ENCODE data around the gene EEF1AKMT1. TPM values are rescaled to one million over a fixed set of nuclear protein-coding genes. Genes with fewer than 3 reads are reported as not detected.
A peak's percentile ranks its signal among the peaks of the same experiment; 100 is the strongest.

The EEF1AKMT1 gene
- total and polyA plus RNA-seq, 2 experiments from 2014 or later = 3.2 to 7.6 TPM

DNA sequence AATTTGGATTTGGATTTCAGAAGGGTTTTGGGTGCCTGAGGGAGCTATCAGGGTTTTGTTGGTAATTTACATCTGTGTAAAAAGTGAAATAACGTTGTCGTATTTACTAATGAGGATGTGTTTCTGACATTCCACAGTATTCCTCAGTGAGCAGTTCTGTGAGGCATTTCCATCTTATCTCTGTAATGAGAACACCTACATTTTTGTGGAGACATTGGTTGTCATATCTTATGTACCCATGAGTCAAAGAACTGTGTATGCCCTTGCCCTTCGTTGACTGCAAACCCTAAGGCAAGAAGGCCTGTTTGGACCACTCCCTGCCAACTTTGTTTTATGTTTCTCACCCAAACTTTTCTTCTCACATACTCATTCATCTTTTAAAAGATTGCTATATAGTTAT lies 84.5 kb downstream of the EEF1AKMT1 start (continued):
- TF ChIP-seq, protein P1, sequence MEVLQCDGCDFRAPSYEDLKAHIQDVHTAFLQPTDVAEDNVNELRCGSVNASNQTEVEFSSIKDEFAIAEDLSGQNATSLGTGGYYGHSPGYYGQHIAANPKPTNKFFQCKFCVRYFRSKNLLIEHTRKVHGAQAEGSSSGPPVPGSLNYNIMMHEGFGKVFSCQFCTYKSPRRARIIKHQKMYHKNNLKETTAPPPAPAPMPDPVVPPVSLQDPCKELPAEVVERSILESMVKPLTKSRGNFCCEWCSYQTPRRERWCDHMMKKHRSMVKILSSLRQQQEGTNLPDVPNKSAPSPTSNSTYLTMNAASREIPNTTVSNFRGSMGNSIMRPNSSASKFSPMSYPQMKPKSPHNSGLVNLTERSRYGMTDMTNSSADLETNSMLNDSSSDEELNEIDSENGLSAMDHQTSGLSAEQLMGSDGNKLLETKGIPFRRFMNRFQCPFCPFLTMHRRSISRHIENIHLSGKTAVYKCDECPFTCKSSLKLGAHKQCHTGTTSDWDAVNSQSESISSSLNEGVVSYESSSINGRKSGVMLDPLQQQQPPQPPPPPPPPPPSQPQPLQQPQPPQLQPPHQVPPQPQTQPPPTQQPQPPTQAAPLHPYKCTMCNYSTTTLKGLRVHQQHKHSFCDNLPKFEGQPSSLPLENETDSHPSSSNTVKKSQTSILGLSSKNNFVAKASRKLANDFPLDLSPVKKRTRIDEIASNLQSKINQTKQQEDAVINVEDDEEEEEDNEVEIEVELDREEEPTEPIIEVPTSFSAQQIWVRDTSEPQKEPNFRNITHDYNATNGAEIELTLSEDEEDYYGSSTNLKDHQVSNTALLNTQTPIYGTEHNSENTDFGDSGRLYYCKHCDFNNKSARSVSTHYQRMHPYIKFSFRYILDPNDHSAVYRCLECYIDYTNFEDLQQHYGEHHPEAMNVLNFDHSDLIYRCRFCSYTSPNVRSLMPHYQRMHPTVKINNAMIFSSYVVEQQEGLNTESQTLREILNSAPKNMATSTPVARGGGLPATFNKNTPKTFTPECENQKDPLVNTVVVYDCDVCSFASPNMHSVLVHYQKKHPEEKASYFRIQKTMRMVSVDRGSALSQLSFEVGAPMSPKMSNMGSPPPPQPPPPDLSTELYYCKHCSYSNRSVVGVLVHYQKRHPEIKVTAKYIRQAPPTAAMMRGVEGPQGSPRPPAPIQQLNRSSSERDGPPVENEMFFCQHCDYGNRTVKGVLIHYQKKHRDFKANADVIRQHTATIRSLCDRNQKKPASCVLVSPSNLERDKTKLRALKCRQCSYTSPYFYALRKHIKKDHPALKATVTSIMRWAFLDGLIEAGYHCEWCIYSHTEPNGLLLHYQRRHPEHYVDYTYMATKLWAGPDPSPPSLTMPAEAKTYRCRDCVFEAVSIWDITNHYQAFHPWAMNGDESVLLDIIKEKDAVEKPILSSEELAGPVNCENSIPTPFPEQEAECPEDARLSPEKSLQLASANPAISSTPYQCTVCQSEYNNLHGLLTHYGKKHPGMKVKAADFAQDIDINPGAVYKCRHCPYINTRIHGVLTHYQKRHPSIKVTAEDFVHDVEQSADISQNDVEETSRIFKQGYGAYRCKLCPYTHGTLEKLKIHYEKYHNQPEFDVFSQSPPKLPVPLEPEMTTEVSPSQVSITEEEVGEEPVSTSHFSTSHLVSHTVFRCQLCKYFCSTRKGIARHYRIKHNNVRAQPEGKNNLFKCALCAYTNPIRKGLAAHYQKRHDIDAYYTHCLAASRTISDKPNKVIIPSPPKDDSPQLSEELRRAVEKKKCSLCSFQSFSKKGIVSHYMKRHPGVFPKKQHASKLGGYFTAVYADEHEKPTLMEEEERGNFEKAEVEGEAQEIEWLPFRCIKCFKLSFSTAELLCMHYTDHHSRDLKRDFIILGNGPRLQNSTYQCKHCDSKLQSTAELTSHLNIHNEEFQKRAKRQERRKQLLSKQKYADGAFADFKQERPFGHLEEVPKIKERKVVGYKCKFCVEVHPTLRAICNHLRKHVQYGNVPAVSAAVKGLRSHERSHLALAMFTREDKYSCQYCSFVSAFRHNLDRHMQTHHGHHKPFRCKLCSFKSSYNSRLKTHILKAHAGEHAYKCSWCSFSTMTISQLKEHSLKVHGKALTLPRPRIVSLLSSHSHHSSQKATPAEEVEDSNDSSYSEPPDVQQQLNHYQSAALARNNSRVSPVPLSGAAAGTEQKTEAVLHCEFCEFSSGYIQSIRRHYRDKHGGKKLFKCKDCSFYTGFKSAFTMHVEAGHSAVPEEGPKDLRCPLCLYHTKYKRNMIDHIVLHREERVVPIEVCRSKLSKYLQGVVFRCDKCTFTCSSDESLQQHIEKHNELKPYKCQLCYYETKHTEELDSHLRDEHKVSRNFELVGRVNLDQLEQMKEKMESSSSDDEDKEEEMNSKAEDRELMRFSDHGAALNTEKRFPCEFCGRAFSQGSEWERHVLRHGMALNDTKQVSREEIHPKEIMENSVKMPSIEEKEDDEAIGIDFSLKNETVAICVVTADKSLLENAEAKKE (CRISPR knock-in tag; IDR thresholded peaks at IDR 0.05) = no peak
- TF ChIP-seq, protein P2, sequence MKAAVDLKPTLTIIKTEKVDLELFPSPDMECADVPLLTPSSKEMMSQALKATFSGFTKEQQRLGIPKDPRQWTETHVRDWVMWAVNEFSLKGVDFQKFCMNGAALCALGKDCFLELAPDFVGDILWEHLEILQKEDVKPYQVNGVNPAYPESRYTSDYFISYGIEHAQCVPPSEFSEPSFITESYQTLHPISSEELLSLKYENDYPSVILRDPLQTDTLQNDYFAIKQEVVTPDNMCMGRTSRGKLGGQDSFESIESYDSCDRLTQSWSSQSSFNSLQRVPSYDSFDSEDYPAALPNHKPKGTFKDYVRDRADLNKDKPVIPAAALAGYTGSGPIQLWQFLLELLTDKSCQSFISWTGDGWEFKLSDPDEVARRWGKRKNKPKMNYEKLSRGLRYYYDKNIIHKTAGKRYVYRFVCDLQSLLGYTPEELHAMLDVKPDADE (IDR thresholded peaks at IDR 0.05) = no peak
- TF ChIP-seq EZH2phosphoT487 (IDR thresholded peaks at IDR 0.05; ENCODE audit: unreplicated experiment) = no peak
- TF ChIP-seq CREB1 (CRISPR knock-in tag; IDR thresholded peaks at IDR 0.05; ENCODE audit: low read depth) = no peak
- TF ChIP-seq NANOG (IDR thresholded peaks at IDR 0.05; ENCODE audit: borderline replicate concordance) = no peak
- no peak for TF ChIP-seq ZNF114 (CRISPR knock-in tag; IDR thresholded peaks at IDR 0.05)

DNA sequence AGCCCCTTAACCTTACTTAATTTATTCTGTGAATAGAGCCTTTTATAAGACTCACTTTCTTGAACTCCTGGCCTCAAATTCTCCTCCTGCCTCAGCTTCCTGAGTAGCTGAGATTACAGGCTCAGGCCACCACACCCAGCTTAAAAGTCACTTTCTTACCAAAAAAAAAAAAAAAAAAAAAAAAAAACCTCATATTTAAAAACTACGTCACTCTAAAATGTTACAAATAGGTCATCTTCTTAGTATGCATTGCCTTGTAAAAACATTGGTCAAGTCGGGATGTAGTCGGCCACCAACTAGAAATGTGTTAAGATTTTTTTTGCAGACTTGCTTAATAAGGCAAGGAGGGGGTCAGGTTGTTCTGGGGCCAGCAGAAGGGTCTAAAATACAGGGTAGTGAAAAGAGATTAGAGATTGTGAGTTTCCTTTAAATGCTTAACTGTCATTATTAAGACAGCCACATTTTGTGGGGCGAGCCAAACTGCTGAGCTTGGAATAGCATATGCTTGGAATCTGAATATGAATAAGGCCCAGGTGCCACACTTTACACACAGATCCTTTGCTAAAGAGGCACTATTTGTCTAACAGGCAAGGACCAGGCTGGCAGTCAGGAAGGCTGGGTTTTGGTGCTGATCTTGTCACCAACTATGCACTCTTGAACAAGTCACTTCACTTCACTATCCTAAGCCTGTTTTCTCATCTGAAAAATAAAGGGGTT lies 86.7 kb downstream of the EEF1AKMT1 start:
- Histone ChIP-seq H3K27me3 (ENCODE audit: insufficient read depth) (no peaks in the 10 kb centered on the region), H3K9me2 (ENCODE audit: insufficient read depth) (no peaks in the 10 kb centered on the region), H3K4me3 (no peak overlapping the region), H3K36me3 (ENCODE audit: insufficient read depth) (no peaks in the 10 kb centered on the region), H3F3A (replicated peaks; ENCODE audit: low read depth) (no peaks in the 10 kb centered on the region), H2AFZ (no peak overlapping the region), H3K27ac (ENCODE audit: low read depth) (no peak overlapping the region), H3K4me1 (ENCODE audit: insufficient read depth) (peaks cover 46% of the 10 kb centered on the region), H3K79me2 (replicated peaks; ENCODE audit: insufficient read depth) (no peaks in the 10 kb centered on the region), H3K4me2 (peak overlapping the region; percentile 62), H4K20me1 (replicated peaks; ENCODE audit: insufficient read depth) (no peaks in the 10 kb centered on the region)
- Mint-ChIP-seq H3K36me3 (ENCODE audit: low read depth) (no peaks in the 10 kb centered on the region), H3K4me1 (peaks cover 51% of the 10 kb centered on the region), H3K9me3 (no peaks in the 10 kb centered on the region), H3K27me3 (ENCODE audit: insufficient read depth, low read depth, poor library complexity) (no peaks in the 10 kb centered on the region), H3K27ac (peak overlapping the region; percentile 28; the same call in 1 of the 2 replicates), H3K4me3 (no peak overlapping the region)
- TF ChIP-seq, protein P3, sequence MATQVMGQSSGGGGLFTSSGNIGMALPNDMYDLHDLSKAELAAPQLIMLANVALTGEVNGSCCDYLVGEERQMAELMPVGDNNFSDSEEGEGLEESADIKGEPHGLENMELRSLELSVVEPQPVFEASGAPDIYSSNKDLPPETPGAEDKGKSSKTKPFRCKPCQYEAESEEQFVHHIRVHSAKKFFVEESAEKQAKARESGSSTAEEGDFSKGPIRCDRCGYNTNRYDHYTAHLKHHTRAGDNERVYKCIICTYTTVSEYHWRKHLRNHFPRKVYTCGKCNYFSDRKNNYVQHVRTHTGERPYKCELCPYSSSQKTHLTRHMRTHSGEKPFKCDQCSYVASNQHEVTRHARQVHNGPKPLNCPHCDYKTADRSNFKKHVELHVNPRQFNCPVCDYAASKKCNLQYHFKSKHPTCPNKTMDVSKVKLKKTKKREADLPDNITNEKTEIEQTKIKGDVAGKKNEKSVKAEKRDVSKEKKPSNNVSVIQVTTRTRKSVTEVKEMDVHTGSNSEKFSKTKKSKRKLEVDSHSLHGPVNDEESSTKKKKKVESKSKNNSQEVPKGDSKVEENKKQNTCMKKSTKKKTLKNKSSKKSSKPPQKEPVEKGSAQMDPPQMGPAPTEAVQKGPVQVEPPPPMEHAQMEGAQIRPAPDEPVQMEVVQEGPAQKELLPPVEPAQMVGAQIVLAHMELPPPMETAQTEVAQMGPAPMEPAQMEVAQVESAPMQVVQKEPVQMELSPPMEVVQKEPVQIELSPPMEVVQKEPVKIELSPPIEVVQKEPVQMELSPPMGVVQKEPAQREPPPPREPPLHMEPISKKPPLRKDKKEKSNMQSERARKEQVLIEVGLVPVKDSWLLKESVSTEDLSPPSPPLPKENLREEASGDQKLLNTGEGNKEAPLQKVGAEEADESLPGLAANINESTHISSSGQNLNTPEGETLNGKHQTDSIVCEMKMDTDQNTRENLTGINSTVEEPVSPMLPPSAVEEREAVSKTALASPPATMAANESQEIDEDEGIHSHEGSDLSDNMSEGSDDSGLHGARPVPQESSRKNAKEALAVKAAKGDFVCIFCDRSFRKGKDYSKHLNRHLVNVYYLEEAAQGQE (IDR thresholded peaks at IDR 0.05; ENCODE audit: unreplicated experiment) = no peak
- TF ChIP-seq ZNF331 (CRISPR knock-in tag; IDR thresholded peaks at IDR 0.05; ENCODE audit: low read depth) (no peak), POLR2AphosphoS5 (IDR thresholded peaks at IDR 0.05; ENCODE audit: low read depth) (no peak), STAT1 (IDR thresholded peaks at IDR 0.05; ENCODE audit: unreplicated experiment) (no peak)
- DNase-seq (ENCODE audit: low spot score) = peak; percentile 24
- ATAC-seq = peak; percentile 33; the same call in 2 of the 3 replicates

Data from GM23338 (cell line).